GM10266 (cell line): ENCODE results near the gene METTL3.

Source experiments
- DNase-seq: peaks from one replicate; pipeline ENCODE4 v3.0.0; 2012; ENCODE audit errors: extremely low spot score
- TF ChIP-seq, protein P1 (sequence below): IDR thresholded peaks from 2 replicates; pipeline ENCODE4 v1.5.1; 2012; ENCODE audit warnings: mild to moderate bottlenecking, low read depth; ENCODE audit not compliant: control insufficient read depth, insufficient read depth; ENCODE audit errors: missing control alignments

The METTL3 gene

DNA sequence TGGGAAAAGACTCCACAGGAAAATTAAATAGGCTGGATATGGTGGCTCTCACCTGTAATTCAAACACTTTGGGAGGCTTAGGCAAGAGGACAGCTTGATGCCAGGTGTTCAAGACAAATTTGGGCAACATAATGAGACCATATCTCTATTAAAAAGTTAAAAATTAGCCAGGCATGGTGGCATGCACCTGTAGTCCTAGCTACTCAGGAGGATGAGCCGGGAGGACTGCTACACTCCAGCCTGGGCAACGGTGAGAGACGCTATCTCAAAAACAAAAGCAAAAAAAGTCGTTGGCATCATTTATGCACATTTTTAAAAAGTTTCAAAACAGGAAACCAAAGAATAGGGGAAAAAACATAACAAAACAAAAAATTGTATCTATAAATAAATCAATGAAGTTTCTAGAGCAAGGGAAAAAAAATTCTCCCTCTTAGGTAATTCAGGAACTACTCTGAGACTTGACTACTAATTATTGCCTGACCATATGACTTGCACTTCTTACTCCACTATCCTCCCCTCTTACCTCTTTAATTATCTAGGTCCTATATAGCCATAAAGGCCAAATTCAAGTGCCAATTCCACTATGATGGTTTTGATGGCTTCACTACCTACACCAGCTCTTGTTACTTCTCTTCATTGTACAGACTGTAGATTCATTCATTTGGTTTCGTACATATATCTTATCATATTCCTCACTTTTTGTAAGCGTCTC lies 1.6 kb downstream of the METTL3 start:
- DNase-seq = no peak
- TF ChIP-seq, protein P1, sequence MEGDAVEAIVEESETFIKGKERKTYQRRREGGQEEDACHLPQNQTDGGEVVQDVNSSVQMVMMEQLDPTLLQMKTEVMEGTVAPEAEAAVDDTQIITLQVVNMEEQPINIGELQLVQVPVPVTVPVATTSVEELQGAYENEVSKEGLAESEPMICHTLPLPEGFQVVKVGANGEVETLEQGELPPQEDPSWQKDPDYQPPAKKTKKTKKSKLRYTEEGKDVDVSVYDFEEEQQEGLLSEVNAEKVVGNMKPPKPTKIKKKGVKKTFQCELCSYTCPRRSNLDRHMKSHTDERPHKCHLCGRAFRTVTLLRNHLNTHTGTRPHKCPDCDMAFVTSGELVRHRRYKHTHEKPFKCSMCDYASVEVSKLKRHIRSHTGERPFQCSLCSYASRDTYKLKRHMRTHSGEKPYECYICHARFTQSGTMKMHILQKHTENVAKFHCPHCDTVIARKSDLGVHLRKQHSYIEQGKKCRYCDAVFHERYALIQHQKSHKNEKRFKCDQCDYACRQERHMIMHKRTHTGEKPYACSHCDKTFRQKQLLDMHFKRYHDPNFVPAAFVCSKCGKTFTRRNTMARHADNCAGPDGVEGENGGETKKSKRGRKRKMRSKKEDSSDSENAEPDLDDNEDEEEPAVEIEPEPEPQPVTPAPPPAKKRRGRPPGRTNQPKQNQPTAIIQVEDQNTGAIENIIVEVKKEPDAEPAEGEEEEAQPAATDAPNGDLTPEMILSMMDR = no peak

DNA sequence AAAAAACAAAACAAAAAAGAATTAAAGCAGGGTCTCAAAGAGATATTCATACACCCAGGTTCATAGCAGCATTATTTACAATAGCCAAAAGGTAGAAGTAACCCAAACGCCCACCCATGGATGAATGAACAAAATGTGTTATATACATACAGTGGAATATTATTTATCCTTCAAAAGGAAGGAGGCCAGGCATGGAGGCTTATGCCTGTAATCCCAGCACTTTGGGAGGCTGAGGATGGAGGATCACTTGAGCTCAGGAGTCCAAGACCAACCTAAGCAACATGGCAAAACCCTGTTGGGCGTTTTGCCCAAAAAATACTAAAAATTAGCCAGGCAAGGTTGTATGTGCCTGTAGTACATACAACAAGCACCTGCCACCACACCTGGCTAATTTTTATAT lies 4.6 kb downstream of the METTL3 start:
- DNase-seq = no peak
- TF ChIP-seq, protein P1 = no peak

DNA sequence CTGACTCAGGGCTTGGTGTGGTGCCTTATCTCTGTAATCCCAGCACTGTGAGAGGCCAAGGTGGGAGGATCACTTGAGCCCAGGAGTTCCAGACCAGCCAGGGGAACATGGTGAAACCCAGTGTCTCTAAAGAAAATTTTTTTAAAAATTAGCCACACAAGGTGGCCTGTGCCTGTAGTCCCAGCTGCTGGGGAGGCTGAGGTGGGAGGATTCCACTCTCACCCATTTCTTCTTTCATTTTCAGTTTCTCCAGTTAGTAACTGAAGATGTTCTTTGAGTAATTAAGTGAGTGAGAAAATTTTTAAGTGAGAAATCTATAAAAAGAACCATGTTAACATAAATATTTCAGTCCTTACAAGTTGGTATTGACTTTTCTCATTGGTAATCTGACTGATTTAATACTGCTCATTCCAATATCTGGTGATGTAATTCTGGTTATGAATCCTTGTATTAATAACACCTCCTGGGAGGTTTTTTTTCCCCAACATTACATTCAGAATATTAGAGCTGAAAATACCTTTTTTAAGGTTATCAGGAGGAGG lies 6.1 kb downstream of the METTL3 start:
- TF ChIP-seq, protein P1 = no peak
- DNase-seq = peak; percentile 37

DNA sequence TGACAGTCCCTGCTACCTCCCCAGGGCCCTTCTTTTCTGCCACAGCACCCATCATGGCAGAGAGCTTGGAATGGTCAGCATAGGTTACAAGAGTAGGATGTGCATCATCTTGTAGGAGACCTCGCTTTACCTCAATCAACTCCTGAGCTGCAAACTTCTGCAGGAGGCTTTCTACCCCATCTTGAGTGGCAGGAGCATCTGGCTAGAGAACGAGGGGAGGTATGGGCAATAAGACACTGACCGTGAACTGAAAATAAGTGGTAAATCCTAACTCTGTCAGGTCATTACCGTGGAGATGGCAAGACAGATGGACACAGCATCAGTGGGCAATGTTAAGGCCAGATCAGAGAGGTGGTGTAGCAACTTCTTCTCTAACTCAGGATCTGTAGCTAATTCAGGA lies 7.8 kb downstream of the METTL3 start:
- DNase-seq = no peak
- TF ChIP-seq, protein P1 = no peak

DNA sequence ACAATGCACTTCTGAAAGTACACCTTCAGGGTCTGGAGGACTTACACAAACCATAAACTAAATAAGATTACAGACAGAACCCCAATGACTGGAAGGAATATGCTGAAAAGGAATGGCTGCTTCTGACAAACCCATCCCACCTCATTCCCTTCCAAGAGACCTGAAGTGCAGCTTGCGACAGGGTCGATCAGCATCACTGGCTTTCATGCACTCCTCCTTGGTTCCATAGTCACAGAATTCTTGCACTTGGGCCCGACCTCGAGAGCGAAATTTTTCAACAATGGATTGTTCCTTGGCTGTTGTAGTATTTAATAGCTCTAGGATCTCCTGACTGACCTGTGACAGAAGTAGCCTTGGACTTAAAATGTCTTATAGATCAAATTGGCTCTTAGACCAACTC lies 9.6 kb downstream of the METTL3 start:
- TF ChIP-seq, protein P1 = no peak
- DNase-seq = no peak

DNA sequence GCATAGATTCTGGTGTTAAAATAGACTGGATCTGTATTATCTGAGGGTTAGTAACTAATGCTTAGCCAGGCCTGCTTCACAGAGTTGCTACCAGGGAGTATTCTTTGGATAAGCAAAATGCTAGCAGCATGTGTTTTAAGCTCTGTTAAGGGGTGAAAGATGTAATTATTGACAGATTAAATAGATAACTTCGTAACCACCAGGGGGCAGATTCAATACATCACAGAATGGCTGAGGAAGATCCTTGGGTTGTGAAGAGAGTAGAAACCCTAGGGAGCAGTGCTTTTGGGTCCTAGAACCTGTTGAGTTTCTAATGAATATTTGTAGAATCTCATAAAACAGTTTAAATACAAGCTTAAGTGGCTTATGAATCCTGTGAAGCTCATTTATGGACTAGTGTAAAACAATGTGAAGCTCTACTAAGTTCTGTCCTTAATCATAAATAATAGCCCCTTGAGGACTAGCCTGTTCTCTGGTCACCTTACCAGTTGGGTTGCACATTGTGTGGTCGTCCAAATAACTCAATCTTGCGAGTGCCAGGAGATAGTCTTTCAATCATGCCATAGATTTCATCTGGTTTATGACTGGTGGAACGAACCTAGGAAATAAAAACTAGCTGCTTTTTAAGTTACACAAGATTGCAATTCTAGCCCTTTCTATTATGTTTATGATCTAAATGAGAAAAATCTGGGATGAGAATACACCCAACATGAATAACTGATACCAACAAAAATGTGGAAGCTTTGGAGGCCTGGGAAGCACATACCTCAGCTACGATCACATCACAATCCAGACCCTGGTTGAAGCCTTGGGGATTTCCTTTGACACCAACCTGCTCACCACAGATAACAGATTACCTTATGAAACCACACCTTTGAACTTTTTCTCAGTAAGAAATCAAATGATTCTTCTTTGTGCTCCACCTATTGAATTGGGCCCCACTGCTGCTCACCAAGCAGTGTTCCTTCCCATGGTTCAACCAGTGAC lies 12.3 kb downstream of the METTL3 start:
- peak; percentile 37 for DNase-seq
- TF ChIP-seq, protein P1 = peak; percentile 33
